Measurements from ENCODE around the gene AZIN2. TPM values are rescaled to one million over a fixed set of nuclear protein-coding genes. Genes with fewer than 3 reads are reported as not detected.
"Not testable (repeated sequence)": the region's sequence is repeated elsewhere in the genome, so short reads cannot be mapped to it uniquely, and the experiment has no call there.

Gene AZIN2
- total RNA-seq, 1 experiment from 2014 or later, result 8.9 TPM

DNA sequence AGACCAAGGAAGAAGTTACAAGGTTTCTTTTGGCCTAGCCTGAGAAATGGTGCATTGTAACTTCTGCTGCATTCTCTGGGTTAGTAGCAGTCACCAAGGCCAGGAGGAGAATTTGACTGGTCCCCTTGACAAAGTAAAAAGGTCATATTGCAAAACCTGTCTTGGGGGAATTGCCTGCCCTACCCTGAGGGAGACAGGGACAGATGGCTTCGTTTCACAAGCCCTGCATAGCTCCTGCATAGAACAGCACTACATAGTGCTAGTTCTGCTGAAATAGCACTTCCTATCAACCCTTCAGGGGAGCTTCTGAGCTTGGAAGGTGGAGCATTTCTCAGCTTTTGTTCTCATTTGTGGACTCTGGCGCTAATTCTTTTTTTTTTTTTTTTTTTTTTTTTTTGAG lies 23.9 kb upstream of the AZIN2 start:
- no peak for DNase-seq (ENCODE audit: low read depth)

DNA sequence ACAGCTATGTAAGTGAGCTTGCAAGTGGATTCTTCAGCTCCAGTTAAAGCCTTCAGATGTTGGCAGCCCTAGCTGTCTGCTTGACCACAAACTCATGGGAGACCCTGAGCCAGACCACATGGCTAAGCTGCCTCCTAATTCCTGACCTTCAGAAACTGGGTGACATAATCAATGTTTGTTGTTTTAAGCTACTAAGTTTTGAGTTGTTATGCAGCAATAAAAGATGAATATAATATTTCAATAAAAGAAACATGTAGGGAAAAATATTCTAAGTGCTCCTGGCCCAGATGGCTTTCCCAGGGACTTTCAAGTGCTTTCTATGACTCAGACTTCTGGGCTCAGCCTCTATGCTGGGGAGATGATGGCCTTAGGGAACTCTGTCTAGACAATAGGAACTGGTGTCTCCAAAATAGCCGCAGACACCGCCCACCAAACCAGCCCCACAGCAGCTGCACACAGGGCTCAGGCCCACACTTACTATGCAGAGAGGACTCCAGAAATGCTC lies 20.3 kb upstream of the AZIN2 start:
- peak; percentile 96 for DNase-seq (ENCODE audit: low read depth)

DNA sequence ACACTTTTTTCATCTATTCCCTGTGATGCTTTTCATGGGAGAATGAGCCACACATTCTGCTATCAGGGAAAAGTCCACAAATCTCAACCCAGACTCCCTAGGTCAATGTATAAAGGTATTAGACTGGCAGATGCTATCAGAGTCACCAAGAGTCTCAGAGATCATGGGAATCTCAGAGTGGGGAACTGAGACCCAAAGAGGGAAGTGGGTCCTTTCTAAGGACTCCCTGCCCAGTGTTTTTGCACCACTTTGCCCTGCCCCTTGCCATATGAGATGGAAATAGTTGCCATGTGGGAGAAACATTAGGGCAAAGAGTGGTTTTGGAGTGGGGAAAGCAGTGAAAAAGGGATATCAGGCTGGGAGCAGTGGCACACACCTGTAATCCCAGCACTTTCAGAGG lies 19.1 kb upstream of the AZIN2 start:
- DNase-seq (ENCODE audit: low read depth), result no peak

DNA sequence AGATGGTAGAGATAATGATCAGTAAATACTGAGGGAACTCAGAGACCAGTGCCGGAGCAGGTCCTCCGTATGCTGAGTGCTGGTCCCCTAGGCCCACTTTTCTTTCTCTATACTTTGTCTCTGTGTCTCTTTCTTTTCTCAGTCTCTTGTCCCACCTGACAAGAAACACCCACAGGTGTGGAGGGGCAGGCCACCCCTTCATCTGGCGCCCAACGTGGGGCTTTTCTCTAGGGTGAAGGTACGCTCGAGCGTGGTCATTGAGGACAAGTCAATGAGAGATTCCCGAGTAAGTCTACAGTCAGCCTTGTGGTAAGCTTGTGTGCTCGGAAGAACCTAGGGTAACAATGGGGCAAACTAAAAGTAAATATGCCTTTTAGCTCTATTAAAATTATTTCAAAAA lies 16.7 kb upstream of the AZIN2 start:
- DNase-seq (ENCODE audit: low read depth), result not testable (repeated sequence)

DNA sequence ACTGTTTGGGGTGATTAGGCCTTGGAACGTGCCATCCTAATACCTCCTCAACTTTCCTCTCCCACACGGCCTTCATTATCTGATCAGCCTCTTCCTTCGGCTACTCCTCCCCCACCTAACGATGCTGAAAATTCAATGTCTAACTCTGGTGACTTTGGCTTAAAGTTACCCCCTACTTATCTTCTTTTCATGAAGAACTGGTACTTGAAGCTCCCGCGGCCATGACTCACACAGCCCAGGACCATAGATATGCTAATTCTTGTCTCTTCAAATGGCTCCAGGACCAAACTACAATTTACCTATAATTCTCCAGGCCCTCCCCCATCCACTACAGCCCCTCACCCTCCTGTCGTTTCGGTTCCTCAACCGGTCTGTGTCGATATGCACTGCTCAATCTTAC lies 15.7 kb upstream of the AZIN2 start:
- no peak for DNase-seq (ENCODE audit: low read depth)

DNA sequence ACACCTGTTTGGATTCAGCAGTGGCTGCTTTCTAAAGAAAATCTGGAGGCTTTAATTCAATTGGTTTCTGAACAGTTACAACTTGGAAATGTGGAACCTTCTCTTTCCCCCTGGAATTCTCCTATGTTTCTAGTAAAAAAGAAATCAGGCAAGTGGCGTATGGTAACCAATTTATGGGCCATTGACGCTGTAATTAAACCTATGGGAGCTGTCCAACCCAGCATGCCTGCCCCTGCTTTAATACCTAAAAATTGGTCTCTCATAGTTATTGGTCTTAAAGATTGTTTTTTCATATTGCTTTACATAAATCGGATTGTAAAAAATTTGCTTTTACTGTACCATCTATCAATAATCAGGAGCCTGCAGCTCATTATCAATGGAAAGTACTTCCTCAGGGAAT lies 14.5 kb upstream of the AZIN2 start:
- DNase-seq (ENCODE audit: low read depth), result not testable (repeated sequence)

DNA sequence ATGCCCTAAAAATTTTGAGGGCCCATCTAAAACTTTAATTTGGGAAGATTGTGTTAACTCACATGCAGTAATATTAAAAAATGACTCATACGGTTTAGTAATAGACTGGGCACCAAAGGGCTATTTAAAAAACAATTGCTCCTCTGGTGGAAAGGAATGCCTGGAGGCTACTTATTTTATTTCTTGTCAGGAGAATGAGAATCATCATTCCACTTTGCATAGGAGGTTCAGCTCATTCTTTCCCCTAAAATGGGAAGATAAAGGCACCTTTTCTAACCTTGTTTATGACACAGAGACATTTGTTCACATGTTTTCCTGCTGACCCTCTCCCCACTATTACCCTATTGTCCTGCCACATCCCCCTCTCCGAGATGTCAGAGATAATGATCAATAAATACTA lies 12.8 kb upstream of the AZIN2 start:
- DNase-seq (ENCODE audit: low read depth), result not testable (repeated sequence)

DNA sequence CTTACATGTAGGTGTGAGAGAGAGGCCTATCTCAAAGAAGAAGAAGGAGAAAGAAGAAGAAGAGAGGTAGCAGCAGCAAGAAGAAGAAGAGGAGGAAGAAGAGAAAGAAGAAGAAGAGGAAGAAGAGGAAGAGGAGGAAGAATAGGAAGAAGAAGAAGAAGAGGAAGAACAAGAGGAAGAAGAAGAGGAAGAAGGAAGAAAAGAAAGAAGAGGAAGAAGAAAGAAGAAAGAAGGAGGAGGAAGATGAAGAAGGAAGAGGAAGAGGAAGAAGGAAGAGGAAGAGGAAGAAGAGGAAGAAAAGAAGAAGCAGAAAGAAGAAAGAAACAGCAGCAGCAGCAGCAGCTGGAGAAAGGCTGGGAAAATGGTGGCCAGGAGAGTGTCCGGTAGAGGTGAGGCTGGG lies 10.3 kb upstream of the AZIN2 start:
- DNase-seq (ENCODE audit: low read depth), result no peak

DNA sequence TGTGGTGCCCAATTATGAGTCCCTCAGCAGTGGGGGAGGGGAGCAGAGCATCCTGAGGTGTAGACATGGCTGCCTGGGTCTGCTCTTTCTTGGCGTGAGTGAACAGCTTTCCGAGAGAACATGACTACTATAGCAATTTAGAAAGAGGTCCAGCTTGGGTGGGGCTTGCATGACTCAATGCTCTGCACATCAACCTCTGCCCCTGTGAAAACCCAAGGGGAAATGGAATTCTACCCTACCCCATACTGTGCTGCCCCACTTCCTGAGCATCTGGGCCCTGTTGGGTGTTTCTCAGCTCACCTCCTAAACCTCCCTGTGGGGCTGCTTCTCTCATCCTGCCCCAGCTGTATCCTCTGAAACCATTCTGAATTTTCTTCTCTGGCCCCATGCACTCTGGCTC lies 8.2 kb upstream of the AZIN2 start:
- peak; percentile 61 for DNase-seq (ENCODE audit: low read depth)

DNA sequence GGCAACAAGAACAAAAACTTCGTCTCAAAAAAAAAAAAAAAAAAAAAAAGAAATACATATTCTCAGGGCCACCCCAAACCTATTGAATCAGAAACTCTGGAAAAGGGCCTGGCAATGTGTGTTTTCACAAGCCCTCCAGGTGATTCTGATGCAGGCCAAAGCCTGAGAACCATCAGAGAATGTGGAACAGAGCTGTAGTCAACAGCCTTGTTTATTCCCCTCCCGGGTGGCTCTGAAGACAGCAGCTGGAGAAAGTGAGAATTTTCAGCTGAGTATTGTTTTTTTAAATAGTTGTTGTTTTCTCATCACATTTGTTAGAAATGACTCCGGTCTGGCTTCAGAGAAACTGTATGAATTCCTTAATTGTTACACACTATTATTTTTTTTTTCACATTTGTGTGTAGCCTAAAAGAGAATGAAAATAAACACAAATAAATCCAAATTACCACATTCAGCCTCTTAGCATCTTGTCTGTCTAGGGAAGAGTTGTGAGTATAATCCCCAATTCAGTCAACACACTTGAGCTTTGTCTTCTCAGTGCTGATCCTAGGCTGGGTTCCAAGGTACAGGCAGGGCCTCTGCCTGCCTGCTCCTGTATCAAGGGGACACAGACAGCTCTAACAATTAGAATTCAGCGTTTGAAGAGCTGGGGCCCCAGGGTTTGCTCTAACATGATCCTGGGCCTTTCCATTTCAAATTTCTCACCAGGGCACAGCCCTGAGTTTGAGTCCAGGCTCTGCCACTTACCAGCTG lies 6.6 kb upstream of the AZIN2 start:
- no peak for DNase-seq (ENCODE audit: low read depth)

DNA sequence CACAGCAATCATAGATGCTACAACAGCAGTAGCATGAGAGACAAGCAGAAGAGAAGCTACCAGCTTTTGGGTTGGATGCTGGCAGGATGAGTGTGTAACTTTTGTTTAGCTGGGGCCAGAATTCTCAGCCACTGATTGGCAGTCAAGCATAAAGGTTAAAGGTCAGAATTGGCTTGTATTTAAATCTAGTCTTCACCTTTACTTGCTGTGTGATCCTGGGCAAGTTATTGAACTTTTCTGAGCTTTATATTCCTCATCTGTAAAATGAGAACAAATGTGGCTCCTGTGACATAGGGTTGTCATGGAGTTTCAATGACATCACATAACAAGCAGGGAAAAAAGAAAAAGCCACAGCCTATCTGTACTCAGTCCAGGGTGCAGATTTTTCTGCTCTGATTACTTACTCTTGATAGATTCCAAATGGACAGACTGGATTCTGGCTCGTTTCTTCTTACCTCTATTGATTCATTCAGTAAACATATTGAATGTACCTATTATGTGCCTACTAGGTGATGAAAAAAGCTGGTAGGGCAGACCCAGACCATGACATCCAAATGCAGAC lies 2.8 kb upstream of the AZIN2 start:
- no peak for DNase-seq (ENCODE audit: low read depth)

DNA sequence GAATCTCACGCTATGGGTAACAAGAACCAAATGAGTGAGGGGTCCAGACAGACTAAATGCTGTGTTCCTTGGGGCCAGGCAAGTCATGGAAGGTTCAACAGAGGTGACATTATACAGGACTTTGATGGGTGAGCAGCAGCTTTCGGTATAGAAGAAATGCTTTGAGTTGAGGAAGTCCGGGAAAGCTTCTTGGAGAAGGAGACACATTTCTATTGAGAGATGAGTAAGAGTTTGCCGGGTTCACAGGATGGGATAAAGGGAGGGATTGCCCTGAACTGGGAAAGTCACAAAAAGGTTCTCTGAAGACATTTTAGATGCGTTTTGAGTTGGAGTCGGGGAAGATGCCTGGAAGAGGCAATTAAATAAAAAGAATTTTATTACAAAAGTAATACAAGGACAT lies 580 bp upstream of the AZIN2 start:
- DNase-seq (ENCODE audit: low read depth), result no peak

DNA sequence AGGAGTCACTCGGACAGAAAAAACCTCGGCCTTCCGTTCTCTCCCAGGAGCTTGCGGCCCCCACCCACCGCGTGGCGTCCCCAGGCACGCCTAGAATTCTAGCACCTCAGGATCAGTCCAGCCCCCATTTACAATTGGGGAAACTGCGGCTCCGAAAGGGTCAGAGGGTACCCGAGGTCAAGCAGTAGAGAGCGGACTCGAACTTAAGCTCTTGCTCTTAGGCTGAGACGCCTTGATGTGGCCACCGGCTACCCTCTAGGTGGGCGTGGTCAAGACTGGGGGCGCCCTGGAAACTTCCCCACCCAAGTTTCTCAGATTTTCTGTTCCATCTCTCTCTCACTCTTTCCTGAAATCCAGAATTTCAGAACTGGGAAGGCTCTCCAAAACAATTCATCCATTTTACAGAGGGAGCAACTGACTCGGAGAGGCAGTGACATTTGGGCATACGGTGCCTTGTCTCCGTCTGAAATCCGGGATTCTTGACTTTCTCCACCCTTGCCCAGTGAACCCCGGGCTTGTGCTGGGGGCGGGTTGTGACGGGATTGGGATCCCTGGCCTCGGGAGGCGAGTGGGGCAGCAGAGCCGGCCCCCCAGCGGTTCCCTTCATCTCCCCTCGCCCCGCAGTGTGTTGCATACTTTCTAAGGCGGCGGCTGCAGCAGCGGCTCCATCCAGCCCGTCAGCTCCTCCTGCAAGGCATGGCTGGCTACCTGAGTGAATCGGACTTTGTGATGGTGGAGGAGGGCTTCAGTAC lies 777 bp downstream of the AZIN2 start:
- DNase-seq (ENCODE audit: low read depth), result no peak

DNA sequence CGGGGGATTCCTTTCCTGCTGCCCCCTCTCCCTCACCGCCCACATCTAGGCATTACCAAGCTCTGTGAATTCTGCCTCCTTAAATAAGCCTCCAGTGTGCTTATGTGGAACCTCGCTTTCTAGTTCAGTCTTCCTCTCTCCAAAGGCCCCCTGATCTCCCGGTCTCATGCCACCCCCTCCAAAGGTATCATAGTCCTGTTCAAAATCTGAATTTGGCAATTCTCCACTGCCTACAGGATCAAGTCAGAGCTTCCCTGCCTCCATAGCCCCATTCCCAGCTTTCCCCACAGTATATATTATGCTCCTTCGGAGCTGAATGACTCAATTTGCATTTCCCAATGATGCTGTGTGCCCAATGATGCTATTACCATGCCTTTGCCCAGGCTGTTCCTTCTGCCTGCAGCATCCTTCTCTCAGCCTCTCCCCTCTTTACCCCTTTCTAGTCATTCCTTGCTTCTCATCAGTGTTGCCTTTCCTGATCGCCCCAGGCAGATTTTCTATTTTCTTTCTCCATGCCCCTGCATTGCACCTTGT lies 1.7 kb downstream of the AZIN2 start:
- no peak for DNase-seq (ENCODE audit: low read depth)

DNA sequence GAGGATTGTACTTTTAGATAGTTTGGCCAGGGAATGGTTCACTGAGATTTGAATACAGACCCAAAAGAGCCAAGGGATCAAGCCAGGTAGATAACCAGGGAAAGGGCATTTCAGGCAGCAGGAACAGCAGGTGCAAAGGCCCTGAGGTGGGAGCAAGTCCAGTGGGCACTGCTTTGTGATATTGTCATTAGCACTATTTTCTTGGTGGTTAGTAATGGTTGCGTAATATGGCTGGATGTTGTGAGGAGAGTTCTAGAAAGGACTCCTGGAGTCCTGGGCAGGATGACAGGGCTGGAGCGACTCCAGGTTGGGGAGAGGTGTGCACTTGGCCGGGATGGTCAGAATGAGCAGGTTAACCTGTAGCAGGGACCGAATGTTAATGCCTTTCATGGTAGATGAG lies 4.4 kb downstream of the AZIN2 start:
- DNase-seq (ENCODE audit: low read depth), result no peak

DNA sequence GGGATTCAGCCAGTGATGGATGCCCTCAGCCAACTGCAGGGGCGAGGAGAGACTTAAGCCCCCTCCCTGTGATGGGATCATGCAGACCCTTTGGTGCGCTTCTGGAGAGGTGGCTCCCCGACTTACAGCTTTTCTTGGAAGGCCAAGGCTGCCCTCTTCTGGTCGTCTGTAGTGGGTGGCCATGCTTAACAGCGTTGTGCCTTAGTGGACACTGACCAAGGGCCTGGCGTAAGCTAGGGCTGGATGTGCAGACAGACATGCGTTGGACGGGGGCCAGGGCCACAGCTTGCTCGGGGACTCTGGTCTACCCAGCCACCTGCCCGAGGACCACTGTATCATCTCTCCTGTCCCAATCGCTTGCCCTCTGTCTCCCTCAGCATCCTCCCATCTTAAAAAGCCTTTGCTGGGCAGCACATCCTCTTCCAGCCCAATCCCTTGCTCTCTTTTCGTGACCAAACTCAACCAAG lies 5.5 kb downstream of the AZIN2 start:
- DNase-seq (ENCODE audit: low read depth), result peak; percentile 81

DNA sequence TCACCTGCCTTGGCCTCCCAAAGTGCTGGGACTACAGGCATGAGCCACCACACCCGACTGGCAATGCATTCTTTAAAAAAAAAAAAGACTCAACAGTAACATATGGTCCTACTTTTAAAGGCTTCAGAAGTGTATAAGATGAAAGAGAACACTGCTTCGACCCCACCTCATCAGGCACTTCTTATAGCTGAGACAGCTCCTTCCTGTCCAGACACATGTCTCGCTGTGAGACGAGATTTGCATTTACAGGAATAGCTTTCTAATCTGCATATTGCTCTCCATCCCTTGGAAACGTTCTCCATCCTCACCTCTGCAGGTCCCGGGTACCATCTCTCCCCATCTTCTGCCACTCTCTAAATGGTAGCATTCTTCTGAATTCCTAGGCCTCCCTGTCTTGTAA lies 6.7 kb downstream of the AZIN2 start:
- no peak for DNase-seq (ENCODE audit: low read depth)

DNA sequence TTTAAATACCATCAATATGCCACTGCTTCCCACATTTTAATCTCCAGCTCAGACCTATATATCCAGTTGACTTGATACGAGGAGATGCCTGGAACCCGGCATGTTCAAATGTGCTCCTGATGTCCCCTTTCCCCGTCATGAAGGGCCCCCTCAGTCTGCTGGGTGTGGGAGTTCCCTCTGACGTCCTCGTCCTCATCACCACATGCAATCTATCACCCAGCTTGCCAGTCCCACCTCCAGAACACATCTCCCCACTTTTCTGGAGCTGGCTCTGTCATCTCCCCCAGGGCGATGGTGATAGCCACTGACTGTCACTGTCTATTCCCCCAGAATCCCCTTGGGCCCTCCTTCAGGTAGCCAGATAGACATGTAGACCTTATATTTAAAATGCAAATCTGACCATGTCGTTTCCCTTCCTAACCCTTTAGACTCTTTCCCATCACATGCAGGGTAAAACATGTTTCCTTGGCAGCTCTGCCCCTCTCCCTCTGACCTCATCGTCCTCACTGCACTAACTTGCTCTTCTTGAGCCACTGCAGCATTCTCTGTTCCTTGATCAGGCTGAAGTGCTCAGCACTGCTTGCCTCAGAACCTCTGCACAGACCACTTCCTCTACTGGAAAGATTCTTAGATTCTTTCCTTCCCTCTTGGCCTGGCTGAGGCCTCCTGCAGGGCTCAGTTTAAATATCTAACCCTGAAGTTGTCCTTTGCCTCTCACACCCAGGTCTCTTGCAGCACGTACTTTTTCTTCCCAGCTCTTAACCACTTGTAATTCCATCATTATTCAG lies 7.4 kb downstream of the AZIN2 start:
- DNase-seq (ENCODE audit: low read depth), result no peak

DNA sequence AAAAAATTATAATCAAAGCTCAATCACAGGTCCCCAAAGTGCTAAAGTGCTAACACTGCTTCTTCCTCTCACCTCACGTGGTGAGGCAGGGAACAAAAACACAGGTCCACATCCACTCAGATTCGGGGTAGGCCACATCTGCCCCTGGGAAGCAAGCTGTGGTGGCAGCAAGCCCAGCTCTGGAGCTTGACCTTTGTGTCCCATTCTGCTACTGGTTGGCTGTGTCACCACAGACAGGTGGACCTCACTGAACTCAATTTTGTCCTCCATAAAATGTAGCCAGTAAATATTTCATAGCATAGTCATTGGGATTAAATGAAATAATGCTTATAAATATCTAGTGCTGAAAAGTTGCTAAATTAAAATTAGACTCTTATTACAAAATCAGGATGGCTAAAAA lies 8.5 kb downstream of the AZIN2 start:
- DNase-seq (ENCODE audit: low read depth), result no peak

DNA sequence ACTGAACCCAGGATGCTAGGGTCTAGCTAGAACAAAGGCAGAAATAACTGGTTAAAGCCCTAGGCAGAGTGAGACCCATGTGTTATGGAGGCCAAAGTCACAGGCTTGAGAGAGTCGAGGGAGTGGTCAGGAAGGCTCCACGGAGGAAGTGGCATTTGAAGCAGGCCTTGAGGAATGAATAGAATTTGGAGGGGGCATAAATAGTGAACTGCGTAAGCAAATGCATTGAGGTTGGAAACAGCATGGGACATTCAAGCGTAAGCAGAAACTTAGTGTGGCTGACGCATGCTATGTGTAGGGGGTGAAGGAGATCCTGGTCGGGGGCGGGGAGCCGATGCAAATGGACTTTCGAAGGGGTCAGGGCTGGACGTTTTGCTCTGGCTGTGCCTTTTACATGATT lies 11.5 kb downstream of the AZIN2 start:
- no peak for DNase-seq (ENCODE audit: low read depth)

DNA sequence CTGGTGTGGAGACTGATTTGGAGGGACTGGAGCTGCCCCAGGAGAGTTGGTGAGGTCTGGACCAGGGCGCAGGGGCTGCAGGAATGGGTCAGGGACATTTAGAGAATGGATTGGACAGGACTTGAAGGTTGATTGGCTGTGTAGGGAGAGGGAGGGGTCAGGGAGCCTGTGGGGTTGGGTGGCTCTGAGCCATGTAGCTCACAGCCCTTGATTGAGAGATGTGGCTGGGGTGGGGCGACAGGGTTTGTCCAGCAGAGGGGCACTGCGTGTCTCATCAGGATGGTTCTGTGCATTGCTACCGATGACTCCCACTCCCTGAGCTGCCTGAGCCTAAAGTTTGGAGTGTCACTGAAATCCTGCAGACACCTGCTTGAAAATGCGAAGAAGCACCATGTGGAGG lies 12.1 kb downstream of the AZIN2 start:
- no peak for DNase-seq (ENCODE audit: low read depth)

DNA sequence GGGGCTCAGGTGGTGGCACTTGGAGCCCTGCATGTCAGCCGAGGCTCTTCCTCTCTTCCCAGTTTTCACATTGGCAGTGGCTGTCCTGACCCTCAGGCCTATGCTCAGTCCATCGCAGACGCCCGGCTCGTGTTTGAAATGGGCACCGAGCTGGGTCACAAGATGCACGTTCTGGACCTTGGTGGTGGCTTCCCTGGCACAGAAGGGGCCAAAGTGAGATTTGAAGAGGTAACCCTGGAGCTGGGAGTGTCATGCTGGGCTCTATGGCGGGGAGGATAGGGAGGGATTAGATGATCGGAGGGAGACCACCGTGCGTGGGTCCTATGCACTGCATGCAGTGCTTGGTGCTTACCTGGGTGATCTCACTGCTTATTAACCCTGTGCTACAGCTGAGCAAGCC lies 13.5 kb downstream of the AZIN2 start:
- no peak for DNase-seq (ENCODE audit: low read depth)

Data from Daoy (cell line).